ENCODE measurements around the gene NCF4.

DNA sequence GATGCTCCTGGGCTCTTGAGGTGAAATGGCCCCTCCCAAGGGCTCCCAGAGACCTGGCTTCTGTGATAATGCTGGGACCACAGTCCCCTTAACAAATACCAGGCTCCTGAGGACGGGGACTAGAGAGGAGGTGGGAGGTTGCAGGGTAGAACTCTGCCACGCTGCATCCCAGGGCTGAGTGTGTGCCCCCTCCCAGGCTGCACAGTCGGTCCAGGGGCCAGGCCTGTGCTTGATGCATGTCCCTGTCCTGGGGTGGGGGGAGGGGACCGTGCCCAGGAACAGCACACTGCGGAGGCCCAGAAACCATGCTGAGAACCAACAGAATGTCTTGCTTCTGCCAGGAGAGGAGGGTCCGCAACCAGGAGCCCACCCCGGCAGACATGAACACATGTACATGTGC, 61.9 kb downstream of the NCF4 start:
- TF ChIP-seq POLR2A (IDR thresholded peaks at IDR 0.05; ENCODE audit: low read length) (no peak), GATA1 (IDR thresholded peaks at IDR 0.05; ENCODE audit: low read depth, low read length) (no peak)
